Measurements from ENCODE around the gene MTMR11. TPM values are rescaled to one million over a fixed set of nuclear protein-coding genes. Genes with fewer than 3 reads are reported as not detected.

Gene MTMR11
- total and polyA plus RNA-seq, 2 experiments from 2014 or later, result 2.4 to 3.6 TPM

GRCh38 chr1:149931212-149931790 is 5.4 kb downstream of the MTMR11 start (continued):
- TF ChIP-seq CTCF (conservative IDR thresholded peaks at IDR 0.05; ENCODE audit: low read depth in 2 of 2), result no peak
- no peak for TF ChIP-seq EZH2phosphoT487 (IDR thresholded peaks at IDR 0.05; ENCODE audit: unreplicated experiment)
- no peak for TF ChIP-seq REST (IDR thresholded peaks at IDR 0.05; ENCODE audit: unreplicated experiment)

- DNase-seq (ENCODE audit: low spot score) (no peak), ATAC-seq (no peak)
- H3K4me1 ChIP-seq (ENCODE audit: insufficient read depth), result peaks cover 20% of the 10 kb centered on the region
- H3K79me2 ChIP-seq (replicated peaks; ENCODE audit: insufficient read depth), result peaks cover 26% of the 10 kb centered on the region
- H3K36me3 ChIP-seq (ENCODE audit: insufficient read depth), result peaks cover 16% of the 10 kb centered on the region
- H3K4me2 ChIP-seq, result no peak overlapping the region
- H4K20me1 ChIP-seq (replicated peaks; ENCODE audit: insufficient read depth), result peaks cover 7% of the 10 kb centered on the region
- H3K27ac Mint-ChIP-seq, result no peak overlapping the region
- H3K4me1 Mint-ChIP-seq, result peaks cover 16% of the 10 kb centered on the region
- H2AFZ ChIP-seq, result no peak overlapping the region
- no peaks in the 10 kb centered on the region for H3K9me2 ChIP-seq (ENCODE audit: insufficient read depth)
- H3K27me3 Mint-ChIP-seq (ENCODE audit: insufficient read depth, low read depth, poor library complexity), result peaks cover 9% of the 10 kb centered on the region
- H3K27me3 ChIP-seq (ENCODE audit: insufficient read depth), result no peaks in the 10 kb centered on the region
- no peak overlapping the region for H3K27ac ChIP-seq (ENCODE audit: low read depth)
- H3K36me3 Mint-ChIP-seq (ENCODE audit: low read depth), result peaks cover 22% of the 10 kb centered on the region
- peaks cover 7% of the 10 kb centered on the region for H3F3A ChIP-seq (replicated peaks; ENCODE audit: low read depth)
- no peak overlapping the region for H3K4me3 Mint-ChIP-seq
- no peak overlapping the region for H3K4me3 ChIP-seq
- no peaks in the 10 kb centered on the region for H3K9me3 Mint-ChIP-seq
- TF ChIP-seq STAT1 (IDR thresholded peaks at IDR 0.05; ENCODE audit: unreplicated experiment) (no peak), NANOG (IDR thresholded peaks at IDR 0.05; ENCODE audit: borderline replicate concordance) (no peak), EZH2 (IDR thresholded peaks at IDR 0.05; ENCODE audit: low read depth, unreplicated experiment) (no peak), ZNF462 (CRISPR knock-in tag; IDR thresholded peaks at IDR 0.05) (no peak), CTCF (conservative IDR thresholded peaks at IDR 0.05; ENCODE audit: low read depth in 2 of 2) (no peak), ZNF331 (CRISPR knock-in tag; IDR thresholded peaks at IDR 0.05; ENCODE audit: low read depth) (no peak), ZNF114 (CRISPR knock-in tag; IDR thresholded peaks at IDR 0.05) (no peak)
These were observed 6.8 kb downstream of the MTMR11 start for GRCh38 chr1:149929856-149930255.

Data from GM23338 (cell line).